Liver (tissue), 9 donors: Measurements from ENCODE around the gene DLL1. TPM values are rescaled to one million over a fixed set of nuclear protein-coding genes. Genes with fewer than 3 reads are reported as not detected.

Experiments used
- DNase-seq: peaks from one replicate; pipeline ENCODE4 v3.0.0-alpha.2; 2017; ENCODE audit warnings: low spot score
- H3K27ac ChIP-seq, 2 donors: one replicate each; pipeline ENCODE4 v1.7.0; 2013; ENCODE audit warnings: inconsistent platforms in 2 of 2, low read length in 2 of 2, control low read depth in 1 of 2, low read depth in 1 of 2, mild to moderate bottlenecking in 1 of 2
- H3K27me3 ChIP-seq, 4 donors: one replicate each; pipeline versions ENCODE4 v1.6.1 to v1.7.0; 2013; ENCODE audit warnings: low read length in 3 of 4, inconsistent platforms in 1 of 4, mild to moderate bottlenecking in 1 of 4, moderate library complexity in 1 of 4; ENCODE audit not compliant: control insufficient read depth in 4 of 4, insufficient read depth in 4 of 4
- H3K36me3 ChIP-seq, 4 donors: one replicate each; pipeline versions ENCODE4 v1.6.1 to v1.7.0; 2013; ENCODE audit warnings: low read length in 3 of 4, mild to moderate bottlenecking in 3 of 4, low read depth in 1 of 4, moderate library complexity in 1 of 4; ENCODE audit not compliant: control insufficient read depth in 4 of 4, insufficient read depth in 3 of 4
- H3K4me1 ChIP-seq, 4 donors: one replicate each; pipeline versions ENCODE4 v1.6.1 to v1.7.0; 2013; ENCODE audit warnings: low read length in 3 of 4, mild to moderate bottlenecking in 3 of 4, moderate library complexity in 1 of 4; ENCODE audit not compliant: control insufficient read depth in 4 of 4, insufficient read depth in 4 of 4
- H3K4me3 ChIP-seq, 3 donors: one replicate each; pipeline versions ENCODE4 v1.6.1 to v1.7.0; 2013; ENCODE audit warnings: low read length in 3 of 3, control low read depth in 1 of 3, low read depth in 1 of 3, mild to moderate bottlenecking in 1 of 3
- H3K9ac ChIP-seq, 2 donors: one replicate each; pipeline ENCODE4 v1.7.0; 2013; ENCODE audit warnings: low read length in 2 of 2, mild to moderate bottlenecking in 2 of 2, moderate library complexity in 2 of 2, control low read depth in 1 of 2, low read depth in 1 of 2
- H3K9me3 ChIP-seq, 4 donors: one replicate each; pipeline versions ENCODE4 v1.6.1 to v1.7.0; 2013; ENCODE audit warnings: low read length in 3 of 4; ENCODE audit not compliant: control insufficient read depth in 4 of 4
- EGR1 ChIP-seq, 2 donors: IDR thresholded peaks; 2 replicates each; pipeline ENCODE4 v1.6.1; 2016 to 2018; ENCODE audit warnings: antibody characterized with exemption in 2 of 2, low read depth in 2 of 2
- FOXA1 ChIP-seq: IDR thresholded peaks from 2 replicates; pipeline ENCODE4 v1.6.1; 2016; ENCODE audit warnings: antibody characterized with exemption
- GABPA ChIP-seq, 2 donors: IDR thresholded peaks in 1 of 2; conservative IDR thresholded peaks in 1 of 2; 2 replicates each; pipeline ENCODE4 v1.6.1; 2016; ENCODE audit warnings: antibody characterized with exemption in 2 of 2, mild to moderate bottlenecking in 1 of 2, moderate library complexity in 1 of 2
- HNF4G ChIP-seq: IDR thresholded peaks from 2 replicates; pipeline ENCODE4 v1.6.1; 2016; ENCODE audit warnings: antibody characterized with exemption
- NR2F2 ChIP-seq: IDR thresholded peaks from 2 replicates; pipeline ENCODE4 v1.6.1; 2016; ENCODE audit warnings: antibody characterized with exemption
- RAD21 ChIP-seq, 2 donors: IDR thresholded peaks; 2 replicates each; pipeline ENCODE4 v1.6.1; 2016; ENCODE audit warnings: antibody characterized with exemption in 2 of 2, mild to moderate bottlenecking in 2 of 2
- SP1 ChIP-seq: IDR thresholded peaks from 2 replicates; pipeline ENCODE4 v1.6.1; 2018; ENCODE audit warnings: antibody characterized with exemption, mild to moderate bottlenecking
- WGBS: extraction: QIAGEN DNeasy Blood & Tissue Kit; methylation state at CpG from one replicate; pipeline ENCODE4 v1.1.7; 2013; 5-methylcytosine and 5-hydroxymethylcytosine counted together
- polyA plus RNA-seq, 2 donors: library from polyadenylated mRNA; stranded (reverse) in 1 of 2; unstranded in 1 of 2; fragments of 200-250 nt in 1 of 2; fragments of >200 nt in 1 of 2; fragmentation: Nextera tagmentation in 1 of 2; extraction: Ambion mirVana in 1 of 2; gene quantifications; one replicate each; pipeline versions ENCODE4 v1.2.1 to v1.2.3, GENCODE V29; 2013 to 2015
- total RNA-seq, 2 donors: library from RNA; depleted of rRNA; stranded (reverse); fragments of >200 nt; gene quantifications; one replicate each; pipeline ENCODE4 v1.2.3, GENCODE V29; 2014
- TF ChIP-seq, protein P1 (sequence below): IDR thresholded peaks from 2 replicates; pipeline ENCODE4 v1.6.1; 2016; ENCODE audit warnings: antibody characterized with exemption, mild to moderate bottlenecking
- donor health status: healthy.
- donor health status: healthy.
- donor health status: healthy.
- donor health status: healthy.
- donor health status: healthy.

Gene DLL1
- total and polyA plus RNA-seq, 4 donors, result 1.0 to 2.3 (median 1.7) TPM

GRCh38 chr6:170306324-170307079, 15.6 kb upstream of the DLL1 start, which contains the start of gene FAM120B:
TSS of gene FAM120B (plus strand) at chr6:170306758. CDS start at chr6:170317391, 10,633 bp downstream.
- peak; percentile 94 for DNase-seq
- no peaks in the 10 kb centered on the region for H3K9me3 ChIP-seq
- under 1% methylated on average over 97 of the region's 97 CpGs for WGBS
- H3K27me3 ChIP-seq, result no peaks in the 10 kb centered on the region
- peak within 1 kb of the TSS; percentile 70 to 74 for H3K9ac ChIP-seq
- H3K4me3 ChIP-seq, result peak within 1 kb of the TSS; percentile 59 to 81 (median 76)
- H3K4me1 ChIP-seq, result peaks cover 8 to 28% (median 21%) of the 10 kb centered on the region in 4 donors
- no peaks in the 10 kb centered on the region for H3K36me3 ChIP-seq
- TF ChIP-seq GABPA (IDR thresholded peaks at IDR 0.05 in 1 of 2, conservative IDR thresholded peaks at IDR 0.05 in 1 of 2) (peak; percentile 76 to 94), FOXA1 (no peak), EGR1 (IDR thresholded peaks at IDR 0.05; ENCODE audit: low read depth in 2 of 2) (peak; percentile 41 to 54), RAD21 (IDR thresholded peaks at IDR 0.05) (peak in 1 of 2 donors; percentile 48), NR2F2 (no peak), SP1 (peak; percentile 45)
- TF ChIP-seq, protein P1, sequence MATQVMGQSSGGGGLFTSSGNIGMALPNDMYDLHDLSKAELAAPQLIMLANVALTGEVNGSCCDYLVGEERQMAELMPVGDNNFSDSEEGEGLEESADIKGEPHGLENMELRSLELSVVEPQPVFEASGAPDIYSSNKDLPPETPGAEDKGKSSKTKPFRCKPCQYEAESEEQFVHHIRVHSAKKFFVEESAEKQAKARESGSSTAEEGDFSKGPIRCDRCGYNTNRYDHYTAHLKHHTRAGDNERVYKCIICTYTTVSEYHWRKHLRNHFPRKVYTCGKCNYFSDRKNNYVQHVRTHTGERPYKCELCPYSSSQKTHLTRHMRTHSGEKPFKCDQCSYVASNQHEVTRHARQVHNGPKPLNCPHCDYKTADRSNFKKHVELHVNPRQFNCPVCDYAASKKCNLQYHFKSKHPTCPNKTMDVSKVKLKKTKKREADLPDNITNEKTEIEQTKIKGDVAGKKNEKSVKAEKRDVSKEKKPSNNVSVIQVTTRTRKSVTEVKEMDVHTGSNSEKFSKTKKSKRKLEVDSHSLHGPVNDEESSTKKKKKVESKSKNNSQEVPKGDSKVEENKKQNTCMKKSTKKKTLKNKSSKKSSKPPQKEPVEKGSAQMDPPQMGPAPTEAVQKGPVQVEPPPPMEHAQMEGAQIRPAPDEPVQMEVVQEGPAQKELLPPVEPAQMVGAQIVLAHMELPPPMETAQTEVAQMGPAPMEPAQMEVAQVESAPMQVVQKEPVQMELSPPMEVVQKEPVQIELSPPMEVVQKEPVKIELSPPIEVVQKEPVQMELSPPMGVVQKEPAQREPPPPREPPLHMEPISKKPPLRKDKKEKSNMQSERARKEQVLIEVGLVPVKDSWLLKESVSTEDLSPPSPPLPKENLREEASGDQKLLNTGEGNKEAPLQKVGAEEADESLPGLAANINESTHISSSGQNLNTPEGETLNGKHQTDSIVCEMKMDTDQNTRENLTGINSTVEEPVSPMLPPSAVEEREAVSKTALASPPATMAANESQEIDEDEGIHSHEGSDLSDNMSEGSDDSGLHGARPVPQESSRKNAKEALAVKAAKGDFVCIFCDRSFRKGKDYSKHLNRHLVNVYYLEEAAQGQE, result peak; percentile 32
- peak within 1 kb of the TSS; percentile 58 to 75 for H3K27ac ChIP-seq

DNA sequence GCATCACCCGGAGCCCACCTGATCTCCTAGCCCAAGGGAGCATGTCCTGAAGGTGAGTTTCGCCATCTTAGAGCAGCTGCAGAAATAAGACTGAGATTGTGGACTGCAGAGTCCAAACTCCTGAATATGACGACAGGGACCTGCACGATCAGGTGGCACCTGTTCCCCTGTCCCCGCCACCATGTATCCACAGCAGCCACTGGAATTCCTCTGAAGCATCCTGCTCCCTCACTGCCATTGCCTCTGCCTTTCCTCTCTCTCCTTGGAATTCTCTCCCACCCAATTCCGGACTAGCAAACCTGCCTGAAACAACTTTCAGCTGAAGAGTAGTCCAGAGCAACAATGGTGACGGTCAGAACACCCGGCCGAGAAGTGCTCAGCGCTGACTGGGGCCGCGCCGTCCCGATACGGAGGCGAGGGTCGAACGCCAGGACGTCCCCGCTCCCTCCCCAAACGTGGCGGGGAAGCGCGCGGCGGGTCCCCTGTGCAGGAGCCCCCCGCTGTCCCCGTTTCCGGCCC, 15.0 kb upstream of the DLL1 start:
- H3K27ac ChIP-seq, result peak overlapping the region in 1 of 2 donors; percentile 38
- peak overlapping the region in 1 of 2 donors; percentile 42 for H3K9ac ChIP-seq
- no peaks in the 10 kb centered on the region for H3K27me3 ChIP-seq
- TF ChIP-seq, protein P1, result no peak
- TF ChIP-seq SP1 (no peak), HNF4G (no peak)
- H3K36me3 ChIP-seq, result no peaks in the 10 kb centered on the region
- no peak for DNase-seq
- H3K4me1 ChIP-seq, result peaks cover 8 to 28% (median 21%) of the 10 kb centered on the region in 4 donors
- peak overlapping the region; percentile 59 to 66 (median 62) for H3K4me3 ChIP-seq
- WGBS, result 16% methylated on average over 29 of the region's 29 CpGs
- H3K9me3 ChIP-seq, result no peaks in the 10 kb centered on the region
